HG02981 (cell line): Measurements from ENCODE around the gene MMAB.

Experiments
- ATAC-seq: cut with Tn5 transposase; IDR thresholded peaks from one replicate; pipeline ENCODE4 v1.9.1; 2021; ENCODE audit warnings: mild to moderate bottlenecking, moderate library complexity; ENCODE audit not compliant: unreplicated experiment

The MMAB gene

GRCh38 chr12:109541413-109541726 lies 31.9 kb downstream of the MMAB start:
- ATAC-seq, result no peak

GRCh38 chr12:109540526-109541412 lies 32.5 kb downstream of the MMAB start:
- no peak for ATAC-seq

DNA sequence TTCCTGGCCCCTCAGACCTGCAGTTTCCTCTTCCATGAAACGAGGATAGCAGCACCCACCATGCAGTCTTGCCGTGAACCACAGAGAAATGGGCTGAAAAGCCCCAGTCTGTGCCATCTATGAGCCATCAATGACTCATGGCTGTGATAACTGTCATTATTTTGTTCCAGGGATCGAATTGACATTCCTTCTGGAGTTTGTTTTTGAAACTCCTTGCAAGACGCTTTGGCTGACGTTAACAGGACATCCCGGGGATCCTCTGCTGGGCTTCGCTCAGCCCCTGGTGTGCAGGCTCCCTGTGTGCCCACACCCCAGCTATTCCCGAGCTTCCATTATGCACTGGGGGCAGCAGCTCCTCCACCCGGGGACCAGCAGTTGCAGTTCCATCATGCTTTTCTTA lies 33.8 kb downstream of the MMAB start:
- ATAC-seq, result no peak

- no peak for ATAC-seq
Measured at GRCh38 chr12:109538191-109538863, 35.0 kb downstream of the MMAB start.

DNA sequence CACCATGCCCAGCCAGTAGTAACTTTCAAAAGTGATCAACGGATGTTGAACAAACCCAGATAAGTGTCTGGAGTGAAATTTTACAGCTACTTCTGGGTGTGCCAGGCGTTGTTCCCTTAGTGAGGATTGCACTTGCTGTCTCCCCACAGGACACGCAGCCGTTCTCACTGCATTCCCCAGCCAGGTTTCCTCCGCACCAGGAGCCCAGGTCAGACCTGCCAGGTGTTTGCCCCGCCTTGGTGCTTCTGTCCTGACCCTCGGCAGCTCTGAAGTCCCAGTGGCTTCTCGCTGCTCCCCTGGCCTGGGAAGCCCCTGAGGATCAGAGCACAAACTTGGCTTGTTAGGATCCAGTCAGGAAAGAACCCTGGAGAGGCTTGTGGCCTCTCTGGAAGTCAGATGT lies 36.2 kb downstream of the MMAB start:
- no peak for ATAC-seq

DNA sequence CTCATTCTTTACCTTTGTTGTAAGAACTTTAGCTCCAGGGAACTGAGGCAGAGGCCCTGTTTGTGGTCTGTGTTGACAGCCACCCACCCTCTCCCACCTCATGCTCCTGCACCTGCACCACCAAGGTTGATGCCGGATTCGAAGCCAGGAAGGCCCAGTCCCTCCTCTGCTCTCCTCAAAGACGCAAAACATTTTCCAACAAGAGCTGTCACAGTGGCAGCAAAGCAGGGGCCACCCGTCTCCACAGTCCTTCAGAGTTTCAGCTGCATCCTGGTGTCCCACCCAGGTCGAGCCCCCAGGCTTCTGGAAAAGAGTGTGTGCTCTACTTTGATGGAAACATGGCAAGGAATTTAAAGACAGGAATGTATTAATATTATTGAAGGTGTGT lies 37.4 kb downstream of the MMAB start:
- ATAC-seq, result no peak

DNA sequence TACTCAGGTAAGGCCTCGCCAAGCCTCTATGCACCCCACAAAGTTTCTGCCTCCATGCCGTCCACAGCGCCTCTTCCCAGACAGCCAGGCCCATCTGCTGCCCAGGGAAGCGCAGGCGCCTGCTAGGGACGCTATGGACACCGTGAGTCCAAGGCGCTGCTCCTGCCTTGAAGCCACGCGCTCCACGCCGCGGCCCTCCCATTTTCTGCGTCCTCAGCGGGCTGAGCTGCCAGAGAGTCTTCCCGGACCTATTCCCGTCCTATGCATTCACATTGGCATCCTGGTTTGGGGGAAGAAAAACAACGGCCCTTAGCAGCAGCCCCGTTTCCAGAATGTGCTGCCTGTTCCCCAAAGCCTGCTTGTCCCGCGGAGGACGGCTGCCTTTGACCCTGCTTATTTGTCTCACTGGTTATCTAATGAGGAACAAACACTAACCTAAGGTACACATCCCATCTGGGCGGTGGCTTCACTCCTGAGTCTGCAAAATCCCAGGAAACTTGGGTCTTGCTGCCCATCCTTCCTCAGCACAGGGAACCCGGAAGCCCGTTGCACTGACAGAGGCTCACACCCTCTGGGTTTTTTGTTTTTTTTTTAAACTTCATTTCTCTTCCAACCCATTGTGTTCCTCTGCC lies 38.0 kb downstream of the MMAB start:
- no peak for ATAC-seq

GRCh38 chr12:109534456-109534855 lies 38.8 kb downstream of the MMAB start:
- no peak for ATAC-seq

DNA sequence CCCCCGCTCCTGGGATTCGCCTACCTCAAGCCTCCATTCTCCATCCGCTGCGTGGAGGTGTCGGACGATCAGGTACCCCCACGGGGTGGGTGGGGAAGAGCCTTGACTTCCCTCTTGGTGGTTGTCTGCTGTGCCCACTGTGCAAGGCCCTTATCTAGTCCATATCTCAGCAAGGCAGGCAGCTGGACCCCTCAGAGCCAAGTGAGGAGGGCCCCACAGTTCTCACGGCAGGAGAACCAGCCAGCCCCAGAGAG lies 39.9 kb downstream of the MMAB start:
- no peak for ATAC-seq

- no peak for ATAC-seq
Measured at GRCh38 chr12:109532721-109533486, 40.4 kb downstream of the MMAB start.

GRCh38 chr12:109531411-109531810 lies 41.9 kb downstream of the MMAB start:
- ATAC-seq, result no peak

DNA sequence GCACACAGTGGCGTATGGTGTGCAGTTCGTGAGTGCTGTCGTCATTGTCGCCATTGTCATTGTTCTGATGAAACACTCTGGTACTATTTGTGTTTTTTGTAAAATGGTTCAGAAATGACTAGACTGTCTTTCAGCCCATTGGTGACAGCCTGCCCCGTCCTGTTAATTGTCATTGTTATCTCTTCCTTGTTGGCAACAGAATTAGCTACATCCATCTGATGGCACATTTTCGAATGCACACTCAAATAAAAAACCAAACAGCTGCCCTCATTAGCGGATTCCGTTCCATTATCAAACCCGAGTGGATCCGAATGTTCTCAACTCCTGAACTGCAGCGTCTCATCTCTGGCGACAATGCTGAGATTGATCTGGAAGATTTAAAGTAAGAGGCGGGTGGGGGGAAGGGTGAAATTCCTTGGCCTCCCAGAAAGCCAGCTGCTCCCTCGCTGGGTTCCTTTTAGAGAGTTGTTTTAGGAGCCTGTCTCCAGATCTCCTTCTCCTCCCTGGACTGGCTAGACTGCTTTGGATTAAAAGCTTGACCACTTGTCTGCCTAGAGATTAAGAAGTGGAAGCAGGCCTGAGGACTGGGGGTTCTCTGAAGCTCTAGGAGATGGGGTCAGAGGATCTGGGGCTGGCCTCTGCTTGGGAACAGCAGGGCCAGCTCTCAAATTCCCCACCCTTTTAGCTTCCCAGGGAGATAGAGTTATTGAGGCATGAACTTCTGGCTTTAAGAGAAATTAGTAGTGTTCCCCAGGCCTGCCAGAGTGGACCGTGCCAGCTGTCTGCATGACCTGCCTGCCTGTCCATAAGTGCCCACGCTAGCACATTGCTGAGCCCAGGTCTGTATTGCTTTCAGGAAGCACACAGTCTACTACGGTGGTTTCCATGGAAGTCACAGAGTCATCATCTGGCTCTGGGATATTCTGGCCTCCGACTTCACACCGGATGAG lies 43.3 kb downstream of the MMAB start:
- ATAC-seq, result no peak

- no peak for ATAC-seq
Measured at GRCh38 chr12:109527489-109528123, 45.7 kb downstream of the MMAB start.

DNA sequence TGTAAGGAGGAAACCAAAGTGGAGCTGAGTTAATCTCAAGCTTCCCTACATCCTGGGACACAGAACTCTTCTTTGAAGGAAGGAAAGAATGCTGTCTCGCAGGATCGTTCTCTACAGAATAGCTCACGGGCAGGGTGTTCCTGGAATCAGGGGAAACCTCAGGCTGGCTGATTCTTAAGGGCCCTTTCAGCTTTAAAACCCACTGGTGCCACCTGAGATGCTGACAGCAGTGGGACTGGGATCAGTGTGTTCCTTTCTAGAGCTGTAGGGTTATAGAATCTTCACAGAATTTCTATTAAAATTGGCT lies 48.1 kb downstream of the MMAB start:
- no peak for ATAC-seq

GRCh38 chr12:109524466-109525278 lies 48.6 kb downstream of the MMAB start:
- no peak for ATAC-seq

DNA sequence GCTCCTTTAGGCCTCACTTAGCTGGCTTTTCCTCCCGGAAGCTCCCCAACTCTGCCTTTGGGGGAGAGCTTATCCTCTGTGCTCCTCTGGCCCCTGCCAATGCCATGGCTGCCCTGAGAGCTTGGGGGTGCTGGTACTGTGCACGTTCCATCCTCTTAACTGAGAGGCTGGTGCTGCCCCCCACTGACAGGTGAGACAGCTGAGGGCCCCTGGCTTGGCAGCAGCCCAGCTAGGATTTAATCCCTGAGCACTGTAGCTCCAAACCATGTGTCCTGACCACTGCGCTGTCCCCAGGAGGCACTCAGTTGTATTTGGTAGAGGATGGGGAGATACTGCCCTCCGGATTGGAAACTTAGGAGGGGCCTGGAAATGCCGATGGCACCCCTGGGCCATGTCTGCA lies 49.8 kb downstream of the MMAB start:
- ATAC-seq, result no peak

DNA sequence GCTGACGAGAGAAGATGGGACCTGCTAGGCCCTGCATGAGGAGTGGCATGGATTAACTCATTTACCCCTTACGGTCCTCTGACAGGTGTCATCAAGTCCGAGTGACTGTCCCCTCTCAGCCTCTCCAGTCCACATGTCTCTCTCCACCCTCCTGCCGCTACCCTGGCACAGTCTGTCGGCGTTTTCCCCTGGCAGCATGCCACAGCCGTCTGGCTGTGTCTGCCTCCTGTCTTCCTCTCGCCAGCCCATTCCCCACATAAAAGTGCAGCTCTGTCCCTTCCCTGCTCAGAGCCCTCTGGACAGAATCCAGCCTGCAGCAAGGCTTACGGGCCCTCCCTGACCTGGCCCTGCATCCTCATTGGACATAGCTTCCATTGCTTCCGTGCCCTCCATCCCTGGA lies 50.2 kb downstream of the MMAB start:
- ATAC-seq, result no peak

DNA sequence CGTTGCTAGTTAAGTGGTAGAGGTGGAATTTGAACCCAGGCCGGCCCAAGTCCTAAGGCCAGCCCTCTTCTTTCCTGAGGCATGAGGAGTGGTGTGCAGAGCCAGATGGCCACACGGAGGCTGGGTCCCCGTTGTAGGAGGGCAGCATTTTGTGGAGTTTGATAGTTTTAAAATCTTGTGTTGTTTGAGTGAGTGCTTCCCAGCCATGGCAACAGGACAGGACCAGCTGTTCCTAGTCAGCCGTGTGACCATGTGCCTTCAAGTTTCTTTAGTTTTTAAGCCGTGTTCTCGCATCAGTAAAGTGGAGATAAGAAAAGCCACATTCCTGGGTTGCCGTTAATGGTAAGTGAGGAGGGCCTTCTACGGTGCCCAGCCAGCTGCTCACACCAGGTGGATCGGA lies 51.5 kb downstream of the MMAB start:
- no peak for ATAC-seq

- no peak for ATAC-seq
Measured at GRCh38 chr12:109519787-109520186, 53.5 kb downstream of the MMAB start.
